WERI-Rb-1 (cell line): ENCODE results near the gene CUL9.
A peak's percentile ranks its signal among the peaks of the same experiment; 100 is the strongest.

ENCODE experiments used
- DNase-seq: peaks from one replicate; pipeline ENCODE4 v3.0.0-alpha.2; 2020
- H3K27ac ChIP-seq: fragments of 250-450 bp; sonication (Bioruptor Pico); 2 replicates; pipeline ENCODE4 v1.5.1; 2020; ENCODE audit warnings: mild to moderate bottlenecking, moderate library complexity
- H3K27me3 ChIP-seq: fragments of 250-450 bp; sonication (Bioruptor Pico); 2 replicates; pipeline ENCODE4 v1.5.1; 2021; ENCODE audit warnings: mild to moderate bottlenecking, low read depth, moderate library complexity; ENCODE audit not compliant: insufficient read depth, severe bottlenecking
- H3K36me3 ChIP-seq: fragments of 250-450 bp; sonication (Bioruptor Pico); 2 replicates; pipeline ENCODE4 v1.5.1; 2020; ENCODE audit warnings: mild to moderate bottlenecking, moderate library complexity
- H3K4me3 ChIP-seq: 2 replicates; pipeline ENCODE4 v1.5.1; 2011; ENCODE audit warnings: low read depth, mild to moderate bottlenecking, control low read depth, low read length
- H3K9me3 ChIP-seq: fragments of 250-450 bp; sonication (Bioruptor Pico); 2 replicates; pipeline ENCODE4 v1.5.1; 2021; ENCODE audit warnings: mild to moderate bottlenecking, moderate library complexity; ENCODE audit not compliant: severe bottlenecking
- TF ChIP-seq, protein P1 (sequence below): IDR thresholded peaks from 2 replicates; pipeline ENCODE4 v1.5.1; 2011; ENCODE audit warnings: low read depth, mild to moderate bottlenecking, control low read depth, inconsistent platforms, low read length

Gene CUL9

DNA sequence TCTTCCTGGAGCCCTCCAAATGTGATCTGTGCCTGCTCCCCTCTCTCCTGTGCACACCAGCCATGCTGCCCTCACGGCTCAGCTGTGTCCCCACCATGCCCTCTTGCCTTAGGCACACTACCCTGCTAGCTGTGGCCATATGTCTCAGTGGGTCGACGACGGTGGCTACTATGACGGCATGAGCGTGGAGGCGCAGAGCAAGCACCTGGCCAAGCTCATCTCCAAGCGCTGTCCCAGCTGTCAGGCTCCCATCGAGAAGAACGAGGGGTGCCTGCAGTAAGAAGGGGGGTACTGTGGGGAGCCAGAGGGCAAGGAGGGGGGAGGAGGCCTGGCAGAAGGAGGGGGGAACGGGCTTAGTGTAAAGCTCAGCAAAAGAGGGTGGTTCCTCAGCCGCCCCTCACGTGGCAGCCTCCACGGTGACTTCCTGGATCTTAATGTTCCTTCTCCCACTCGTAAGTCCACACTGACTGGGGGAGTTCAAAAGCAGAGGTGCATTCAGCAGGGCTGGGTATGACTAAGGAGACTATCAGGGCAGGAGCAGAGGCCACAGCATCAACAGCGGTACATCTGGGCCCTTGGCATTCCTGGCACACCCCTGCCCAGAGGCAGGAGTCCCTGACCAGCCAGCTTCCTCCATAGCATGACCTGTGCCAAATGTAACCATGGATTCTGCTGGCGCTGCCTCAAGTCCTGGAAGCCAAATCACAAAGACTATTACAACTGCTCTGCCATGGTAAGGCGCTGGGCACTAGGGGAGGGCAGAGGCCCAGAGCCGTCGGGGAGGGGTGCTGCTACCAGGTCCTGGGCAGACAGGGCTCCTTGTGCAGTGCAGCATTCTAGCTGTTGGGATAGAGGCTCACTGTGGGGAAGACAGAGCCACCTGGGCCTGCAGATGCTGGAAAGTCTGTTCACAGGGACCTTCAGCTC, 39.3 kb downstream of the CUL9 start:
- Histone ChIP-seq H3K27me3 (no peaks in the 10 kb centered on the region), H3K27ac (peak overlapping the region; percentile 33), H3K9me3 (no peaks in the 10 kb centered on the region), H3K36me3 (peaks cover 52% of the 10 kb centered on the region), H3K4me3 (no peak overlapping the region)
- TF ChIP-seq, protein P1, sequence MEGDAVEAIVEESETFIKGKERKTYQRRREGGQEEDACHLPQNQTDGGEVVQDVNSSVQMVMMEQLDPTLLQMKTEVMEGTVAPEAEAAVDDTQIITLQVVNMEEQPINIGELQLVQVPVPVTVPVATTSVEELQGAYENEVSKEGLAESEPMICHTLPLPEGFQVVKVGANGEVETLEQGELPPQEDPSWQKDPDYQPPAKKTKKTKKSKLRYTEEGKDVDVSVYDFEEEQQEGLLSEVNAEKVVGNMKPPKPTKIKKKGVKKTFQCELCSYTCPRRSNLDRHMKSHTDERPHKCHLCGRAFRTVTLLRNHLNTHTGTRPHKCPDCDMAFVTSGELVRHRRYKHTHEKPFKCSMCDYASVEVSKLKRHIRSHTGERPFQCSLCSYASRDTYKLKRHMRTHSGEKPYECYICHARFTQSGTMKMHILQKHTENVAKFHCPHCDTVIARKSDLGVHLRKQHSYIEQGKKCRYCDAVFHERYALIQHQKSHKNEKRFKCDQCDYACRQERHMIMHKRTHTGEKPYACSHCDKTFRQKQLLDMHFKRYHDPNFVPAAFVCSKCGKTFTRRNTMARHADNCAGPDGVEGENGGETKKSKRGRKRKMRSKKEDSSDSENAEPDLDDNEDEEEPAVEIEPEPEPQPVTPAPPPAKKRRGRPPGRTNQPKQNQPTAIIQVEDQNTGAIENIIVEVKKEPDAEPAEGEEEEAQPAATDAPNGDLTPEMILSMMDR = no peak
- DNase-seq = peak; percentile 76

DNA sequence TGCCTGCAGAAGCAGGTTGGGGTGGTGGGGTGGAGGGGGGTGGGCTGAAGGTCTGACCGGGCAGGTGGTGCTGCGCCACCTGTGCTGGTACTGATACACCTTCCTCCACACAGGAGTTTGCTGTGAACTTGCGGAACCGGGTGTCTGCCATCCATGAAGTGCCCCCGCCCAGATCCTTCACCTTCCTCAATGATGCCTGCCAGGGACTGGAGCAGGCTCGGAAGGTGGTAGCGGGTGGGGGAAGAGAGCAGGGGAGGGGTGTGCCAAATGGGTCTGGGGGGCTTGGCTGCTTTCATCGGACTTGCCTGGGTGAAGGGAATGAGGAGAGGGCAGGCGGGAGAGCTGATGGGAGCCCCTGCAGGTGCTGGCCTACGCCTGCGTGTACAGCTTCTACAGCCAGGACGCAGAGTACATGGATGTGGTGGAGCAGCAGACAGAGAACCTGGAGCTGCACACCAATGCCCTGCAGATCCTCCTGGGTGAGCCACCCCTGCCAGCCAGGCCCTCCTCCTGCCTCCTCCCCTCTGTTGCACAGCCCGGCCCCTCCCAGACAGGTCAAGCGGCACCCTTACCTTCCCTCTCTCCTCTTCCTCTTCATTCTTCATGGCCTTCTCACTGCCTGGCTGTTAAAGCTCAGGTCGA, 40.5 kb downstream of the CUL9 start:
- Histone ChIP-seq H3K27me3 (no peaks in the 10 kb centered on the region), H3K9me3 (no peaks in the 10 kb centered on the region), H3K27ac (no peak overlapping the region), H3K36me3 (peaks cover 40% of the 10 kb centered on the region), H3K4me3 (no peak overlapping the region)
- no peak for DNase-seq
- TF ChIP-seq, protein P1 = no peak

GRCh38 chr6:43223175-43223574, 41.2 kb downstream of the CUL9 start:
- no peaks in the 10 kb centered on the region for H3K9me3 ChIP-seq
- no peak overlapping the region for H3K27ac ChIP-seq
- no peak overlapping the region for H3K4me3 ChIP-seq
- DNase-seq = no peak
- no peaks in the 10 kb centered on the region for H3K27me3 ChIP-seq
- H3K36me3 ChIP-seq = peaks cover 37% of the 10 kb centered on the region
- TF ChIP-seq, protein P1 = no peak

GRCh38 chr6:43226192-43226851, 44.3 kb downstream of the CUL9 start:
- DNase-seq = no peak

GRCh38 chr6:43228951-43229802, 47.2 kb downstream of the CUL9 start, which contains the start of gene DNPH1:
Gene DNPH1 (minus strand): TSS chr6:43229481. CDS start chr6:43229456, 25 bp downstream.
- TF ChIP-seq, protein P1 = peak; percentile 97
- peak within 1 kb of the TSS; percentile 61 for H3K4me3 ChIP-seq
- H3K27ac ChIP-seq = peak within 1 kb of the TSS; percentile 74
- no peaks in the 10 kb centered on the region for H3K9me3 ChIP-seq
- peaks cover 4% of the 10 kb centered on the region for H3K36me3 ChIP-seq
- H3K27me3 ChIP-seq = no peaks in the 10 kb centered on the region
- peak; percentile 85 for DNase-seq

More at GRCh38 chr6:43226192-43226851, 44.3 kb downstream of the CUL9 start:
- Histone ChIP-seq H3K36me3 (peaks cover 28% of the 10 kb centered on the region), H3K9me3 (no peaks in the 10 kb centered on the region), H3K27me3 (no peaks in the 10 kb centered on the region), H3K27ac (peak overlapping the region; percentile 69), H3K4me3 (no peak overlapping the region)
- TF ChIP-seq, protein P1 = no peak
